ENCODE measurements around the gene UTS2B. TPM values are rescaled to one million over a fixed set of nuclear protein-coding genes. Genes with fewer than 3 reads are reported as not detected.

UTS2B gene
- total and polyA plus RNA-seq, 2 experiments from 2014 or later, result 0.21 TPM; not detected in 1

GRCh38 chr3:191369616-191370010 is 39.3 kb upstream of the UTS2B start:
- peak; percentile 18 for DNase-seq (ENCODE audit: low spot score)
- Histone ChIP-seq H3K36me3 (ENCODE audit: insufficient read depth) (no peaks in the 10 kb centered on the region), H3K4me1 (ENCODE audit: insufficient read depth) (peaks cover 53% of the 10 kb centered on the region), H3K79me2 (replicated peaks; ENCODE audit: insufficient read depth) (no peaks in the 10 kb centered on the region), H2AFZ (no peak overlapping the region), H4K20me1 (replicated peaks; ENCODE audit: insufficient read depth) (no peaks in the 10 kb centered on the region), H3K4me3 (no peak overlapping the region), H3F3A (replicated peaks; ENCODE audit: low read depth) (no peaks in the 10 kb centered on the region), H3K27ac (ENCODE audit: low read depth) (peak overlapping the region; percentile 81), H3K9me2 (ENCODE audit: insufficient read depth) (no peaks in the 10 kb centered on the region), H3K4me2 (no peak overlapping the region), H3K27me3 (ENCODE audit: insufficient read depth) (no peaks in the 10 kb centered on the region)
- H3K4me3 Mint-ChIP-seq, result no peak overlapping the region
- no peaks in the 10 kb centered on the region for H3K9me3 Mint-ChIP-seq
- H3K27ac Mint-ChIP-seq, result peak overlapping the region; percentile 91
- ATAC-seq, result peak; percentile 41
- TF ChIP-seq ETS1 (IDR thresholded peaks at IDR 0.05) (no peak), STAT1 (IDR thresholded peaks at IDR 0.05; ENCODE audit: unreplicated experiment) (no peak), EZH2phosphoT487 (IDR thresholded peaks at IDR 0.05; ENCODE audit: unreplicated experiment) (no peak), JUNB (IDR thresholded peaks at IDR 0.05; ENCODE audit: unreplicated experiment) (no peak), CREB1 (CRISPR knock-in tag; IDR thresholded peaks at IDR 0.05; ENCODE audit: low read depth) (no peak), POLR2AphosphoS5 (IDR thresholded peaks at IDR 0.05; ENCODE audit: low read depth) (no peak)
- H3K36me3 Mint-ChIP-seq (ENCODE audit: low read depth), result peaks cover 11% of the 10 kb centered on the region; the same call in 2 of the 3 replicates
- H3K27me3 Mint-ChIP-seq (ENCODE audit: insufficient read depth, low read depth, poor library complexity), result no peaks in the 10 kb centered on the region
- peaks cover 66% of the 10 kb centered on the region for H3K4me1 Mint-ChIP-seq

- Histone ChIP-seq H3K27me3 (ENCODE audit: insufficient read depth) (no peaks in the 10 kb centered on the region), H3K4me2 (peak overlapping the region; percentile 10), H2AFZ (no peak overlapping the region), H4K20me1 (replicated peaks; ENCODE audit: insufficient read depth) (no peaks in the 10 kb centered on the region), H3K27ac (ENCODE audit: low read depth) (peak overlapping the region; percentile 81), H3F3A (replicated peaks; ENCODE audit: low read depth) (no peaks in the 10 kb centered on the region), H3K79me2 (replicated peaks; ENCODE audit: insufficient read depth) (no peaks in the 10 kb centered on the region), H3K4me3 (no peak overlapping the region), H3K9me2 (ENCODE audit: insufficient read depth) (no peaks in the 10 kb centered on the region), H3K36me3 (ENCODE audit: insufficient read depth) (no peaks in the 10 kb centered on the region), H3K4me1 (ENCODE audit: insufficient read depth) (peaks cover 57% of the 10 kb centered on the region)
- Mint-ChIP-seq H3K36me3 (ENCODE audit: low read depth) (peaks cover 11% of the 10 kb centered on the region; the same call in 2 of the 3 replicates), H3K27me3 (ENCODE audit: insufficient read depth, low read depth, poor library complexity) (no peaks in the 10 kb centered on the region), H3K9me3 (no peaks in the 10 kb centered on the region), H3K4me3 (no peak overlapping the region), H3K27ac (peak overlapping the region; percentile 91), H3K4me1 (peaks cover 71% of the 10 kb centered on the region)
- no peak for TF ChIP-seq POLR2AphosphoS5 (IDR thresholded peaks at IDR 0.05; ENCODE audit: low read depth)
- TF ChIP-seq NANOG (IDR thresholded peaks at IDR 0.05; ENCODE audit: borderline replicate concordance), result peak; percentile 69
- peak; percentile 65 for ATAC-seq
- DNase-seq (ENCODE audit: low spot score), result peak; percentile 37
These were observed 38.7 kb upstream of the UTS2B start for GRCh38 chr3:191368755-191369615.

GRCh38 chr3:191366675-191367074 is 36.3 kb upstream of the UTS2B start:
- peaks cover 60% of the 10 kb centered on the region for H3K4me1 ChIP-seq (ENCODE audit: insufficient read depth)
- H3K27me3 Mint-ChIP-seq (ENCODE audit: insufficient read depth, low read depth, poor library complexity), result no peaks in the 10 kb centered on the region
- H3F3A ChIP-seq (replicated peaks; ENCODE audit: low read depth), result no peaks in the 10 kb centered on the region
- peak overlapping the region; percentile 10; the same call in 1 of the 2 replicates for H3K27ac ChIP-seq (ENCODE audit: low read depth)
- H3K4me3 Mint-ChIP-seq, result no peak overlapping the region
- DNase-seq (ENCODE audit: low spot score) (no peak), ATAC-seq (no peak)
- no peak overlapping the region for H3K4me3 ChIP-seq
- no peaks in the 10 kb centered on the region for H3K9me3 Mint-ChIP-seq
- peak overlapping the region; percentile 90 for H3K27ac Mint-ChIP-seq
- TF ChIP-seq ZNF114 (CRISPR knock-in tag; IDR thresholded peaks at IDR 0.05), result no peak
- no peak for TF ChIP-seq ETS1 (IDR thresholded peaks at IDR 0.05)
- no peak for TF ChIP-seq STAT1 (IDR thresholded peaks at IDR 0.05; ENCODE audit: unreplicated experiment)
- H3K79me2 ChIP-seq (replicated peaks; ENCODE audit: insufficient read depth), result no peaks in the 10 kb centered on the region
- H3K36me3 ChIP-seq (ENCODE audit: insufficient read depth), result no peaks in the 10 kb centered on the region
- H3K4me1 Mint-ChIP-seq, result peaks cover 70% of the 10 kb centered on the region
- H3K36me3 Mint-ChIP-seq (ENCODE audit: low read depth), result peaks cover 11% of the 10 kb centered on the region; the same call in 2 of the 3 replicates
- H4K20me1 ChIP-seq (replicated peaks; ENCODE audit: insufficient read depth), result no peaks in the 10 kb centered on the region
- H3K9me2 ChIP-seq (ENCODE audit: insufficient read depth), result no peaks in the 10 kb centered on the region
- H3K4me2 ChIP-seq, result peak overlapping the region; percentile 11; the same call in 1 of the 2 replicates
- H2AFZ ChIP-seq, result no peak overlapping the region
- H3K27me3 ChIP-seq (ENCODE audit: insufficient read depth), result no peaks in the 10 kb centered on the region

Measured in GM23338 (cell line).